RWPE1 (cell line): ENCODE measurements around the gene TRPM6.
A peak's percentile ranks its signal among the peaks of the same experiment; 100 is the strongest.

Source experiments
- CTCF ChIA-PET: fragments of 350-600 bp; sonication (Branson Sonifier 250); formaldehyde crosslinking; extraction: SDS; loops from one replicate; lab custom pipeline; 2021; lab: Yijun Ruan, JAX
- POLR2A ChIA-PET: fragments of 400-600 bp; formaldehyde crosslinking; extraction: SDS; loops from one replicate; lab custom pipeline; 2020; ENCODE audit warnings: antibody characterized with exemption; ENCODE audit not compliant: low non-redundant PET; lab: Yijun Ruan, JAX
- DNase-seq: peaks from one replicate; pipeline ENCODE4 v3.0.0; 2012; ENCODE audit warnings: low spot score
- H3K27ac ChIP-seq: fragments of 450-650 bp; 2 replicates; pipeline ENCODE4 v1.5.1; 2017
- TF ChIP-seq, protein P1 (sequence below): fragments of 450-650 bp; conservative IDR thresholded peaks from 2 replicates; pipeline ENCODE4 v1.5.1; 2017; ENCODE audit warnings: low read depth, mild to moderate bottlenecking

TRPM6 gene

DNA sequence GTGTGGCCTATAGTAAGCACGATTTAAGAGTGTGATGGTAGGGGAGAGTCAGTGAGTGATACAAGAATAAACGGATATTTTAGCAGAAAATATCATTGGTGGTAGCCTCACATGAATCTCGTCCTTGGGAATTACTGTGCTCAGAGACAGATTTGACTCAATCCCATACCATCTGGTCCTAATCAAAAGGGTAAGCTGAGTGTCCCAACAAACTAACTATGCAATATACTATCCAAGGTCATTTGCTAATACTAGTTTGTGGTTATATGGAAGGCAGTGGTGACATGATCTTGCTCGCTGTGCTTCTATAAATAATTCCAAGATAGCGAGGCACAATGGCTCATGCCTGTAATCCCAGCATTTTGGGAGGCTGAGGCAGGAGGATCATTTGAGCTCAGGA is 103.2 kb downstream of the TRPM6 start:
- ChIA-PET POLR2A (no interaction called here), CTCF (interaction anchor here (1.2 kb wide), 1 partner anchor 11 kb away, joined by 5 read pairs; no protein-coding TSS in a partner anchor)
- no peak overlapping the region for H3K27ac ChIP-seq
- DNase-seq, result no peak
- TF ChIP-seq, protein P1, sequence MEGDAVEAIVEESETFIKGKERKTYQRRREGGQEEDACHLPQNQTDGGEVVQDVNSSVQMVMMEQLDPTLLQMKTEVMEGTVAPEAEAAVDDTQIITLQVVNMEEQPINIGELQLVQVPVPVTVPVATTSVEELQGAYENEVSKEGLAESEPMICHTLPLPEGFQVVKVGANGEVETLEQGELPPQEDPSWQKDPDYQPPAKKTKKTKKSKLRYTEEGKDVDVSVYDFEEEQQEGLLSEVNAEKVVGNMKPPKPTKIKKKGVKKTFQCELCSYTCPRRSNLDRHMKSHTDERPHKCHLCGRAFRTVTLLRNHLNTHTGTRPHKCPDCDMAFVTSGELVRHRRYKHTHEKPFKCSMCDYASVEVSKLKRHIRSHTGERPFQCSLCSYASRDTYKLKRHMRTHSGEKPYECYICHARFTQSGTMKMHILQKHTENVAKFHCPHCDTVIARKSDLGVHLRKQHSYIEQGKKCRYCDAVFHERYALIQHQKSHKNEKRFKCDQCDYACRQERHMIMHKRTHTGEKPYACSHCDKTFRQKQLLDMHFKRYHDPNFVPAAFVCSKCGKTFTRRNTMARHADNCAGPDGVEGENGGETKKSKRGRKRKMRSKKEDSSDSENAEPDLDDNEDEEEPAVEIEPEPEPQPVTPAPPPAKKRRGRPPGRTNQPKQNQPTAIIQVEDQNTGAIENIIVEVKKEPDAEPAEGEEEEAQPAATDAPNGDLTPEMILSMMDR, result no peak

DNA sequence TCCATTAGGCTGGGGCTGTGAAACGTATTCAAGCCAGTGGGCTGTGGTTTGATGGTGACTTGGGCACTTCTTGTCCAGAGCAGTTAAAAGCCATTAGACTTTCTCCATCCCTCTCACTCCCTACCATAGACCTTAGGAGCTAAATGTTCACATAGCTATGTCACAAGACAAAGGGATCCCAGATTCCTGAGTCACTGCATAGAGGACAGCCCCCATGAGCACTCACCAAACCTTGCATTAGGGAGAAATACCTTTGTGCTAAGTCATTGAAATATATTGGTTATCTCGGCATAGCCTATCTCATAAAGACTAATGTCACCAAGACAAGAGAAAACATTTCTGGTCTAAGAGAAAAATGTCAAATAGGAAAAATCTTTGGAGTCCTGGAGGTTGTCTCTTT is 104.3 kb downstream of the TRPM6 start:
- TF ChIP-seq, protein P1, result no peak
- CTCF ChIA-PET, result interaction anchor here (0.6 to 1.4 kb wide), 4 partner anchors 10 to 197 kb away, joined by 3 to 7 read pairs (median 4); no protein-coding TSS in a partner anchor
- peak; percentile 30 for DNase-seq
- POLR2A ChIA-PET, result no interaction called here
- no peak overlapping the region for H3K27ac ChIP-seq

DNA sequence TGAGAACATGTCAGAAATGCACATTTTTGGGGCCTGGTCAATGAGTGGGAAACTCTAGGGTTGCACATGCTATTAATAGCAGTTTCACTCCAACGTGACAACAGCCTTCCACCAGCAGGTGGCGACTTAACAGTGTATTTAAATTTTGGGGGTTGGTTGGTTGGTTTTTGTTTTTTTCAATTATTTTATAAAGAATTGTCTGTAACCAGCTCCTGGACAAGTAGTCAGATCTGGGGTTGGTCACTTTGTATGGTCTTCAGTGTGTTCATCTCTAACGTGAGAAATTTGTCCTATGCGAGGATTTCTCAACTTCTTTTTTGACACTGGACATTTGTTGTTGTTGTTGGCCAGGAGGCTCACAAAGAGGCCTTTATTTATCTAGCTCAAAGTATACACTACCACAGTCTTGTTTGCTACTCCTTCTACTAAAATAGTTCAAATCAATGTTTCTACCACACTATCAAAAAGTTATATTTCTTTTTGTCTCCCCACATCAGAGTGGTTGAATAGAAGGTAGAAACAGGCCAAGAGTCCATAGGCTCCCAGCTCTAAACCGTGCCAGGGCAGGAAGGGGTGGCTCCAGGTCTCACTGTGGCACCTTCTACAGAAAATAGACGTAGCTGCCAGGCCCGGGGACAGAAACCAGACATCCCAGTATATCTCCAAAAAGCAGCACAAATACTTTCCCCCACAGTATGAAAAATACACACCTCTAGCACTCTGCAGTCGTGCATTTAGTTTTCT is 110.4 kb downstream of the TRPM6 start:
- ChIA-PET CTCF (interaction anchor here (0.5 to 1.5 kb wide), 13 partner anchors 10 to 1384 kb away, joined by 3 to 5 read pairs (median 3); partner anchors contain the start of gene C9orf40), POLR2A (no interaction called here)
- TF ChIP-seq, protein P1, result peak; percentile 76
- peak; percentile 51 for DNase-seq
- no peak overlapping the region for H3K27ac ChIP-seq

DNA sequence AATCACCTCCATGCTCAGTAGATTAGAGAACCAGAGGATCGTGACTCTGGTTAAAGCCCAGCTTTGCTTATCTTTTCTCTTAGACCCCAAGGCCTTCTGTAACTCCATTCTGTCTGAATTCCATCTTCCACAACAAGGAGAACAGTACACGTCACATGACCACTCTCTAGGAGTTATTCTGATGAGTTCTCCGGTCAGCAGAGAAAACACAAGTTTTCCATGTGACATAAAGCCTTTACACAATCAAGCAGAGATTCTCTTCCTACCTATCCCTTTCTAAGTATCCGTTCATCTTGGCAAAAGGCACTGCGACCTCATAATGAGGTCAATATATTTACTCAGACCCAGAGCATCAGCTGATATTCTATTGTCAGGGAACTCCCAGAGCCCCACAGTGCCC is 112.3 kb downstream of the TRPM6 start:
- POLR2A ChIA-PET, result no interaction called here
- CTCF ChIA-PET, result interaction anchor here (0.7 to 3.0 kb wide), 2 partner anchors 176 to 229 kb away, joined by 4 to 20 read pairs; partner anchors contain the start of gene C9orf40
- no peak for DNase-seq
- no peak overlapping the region for H3K27ac ChIP-seq
- TF ChIP-seq, protein P1, result no peak

DNA sequence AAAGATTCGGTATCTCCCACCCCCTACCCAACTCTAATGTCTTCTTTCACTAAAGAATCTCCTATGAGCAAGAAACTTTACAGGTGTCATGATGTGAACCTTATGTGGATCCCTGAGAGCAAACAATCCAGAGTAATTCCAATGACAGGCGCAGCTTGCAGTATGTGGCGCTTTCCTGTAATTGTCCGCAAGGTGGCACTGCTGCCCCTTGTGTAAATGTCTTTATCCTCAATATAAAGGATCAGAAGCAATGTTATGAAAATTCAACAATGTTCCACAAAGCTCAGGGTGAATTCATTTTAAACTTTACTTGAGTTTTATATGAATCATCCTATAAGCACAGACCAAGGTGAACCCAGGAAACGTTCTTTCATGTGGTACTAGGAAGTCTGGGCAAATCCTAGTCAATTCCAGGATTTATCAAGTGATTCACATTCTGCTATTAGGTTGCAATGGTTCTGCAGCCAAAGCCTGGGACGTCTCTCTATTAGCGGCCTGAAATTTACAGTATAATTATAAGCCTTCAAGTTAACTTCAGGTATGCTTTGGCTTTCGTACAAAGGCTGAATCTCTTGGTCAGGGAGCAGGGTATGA is 113.7 kb downstream of the TRPM6 start:
- TF ChIP-seq, protein P1, result peak; percentile 90
- ChIA-PET CTCF (interaction anchor here (0.5 to 3.0 kb wide), 46 partner anchors 9 to 1325 kb away, joined by 3 to 30 read pairs (median 4); partner anchors contain the start of genes C9orf40 and TRPM6), POLR2A (no interaction called here)
- DNase-seq, result peak; percentile 73
- no peak overlapping the region for H3K27ac ChIP-seq

DNA sequence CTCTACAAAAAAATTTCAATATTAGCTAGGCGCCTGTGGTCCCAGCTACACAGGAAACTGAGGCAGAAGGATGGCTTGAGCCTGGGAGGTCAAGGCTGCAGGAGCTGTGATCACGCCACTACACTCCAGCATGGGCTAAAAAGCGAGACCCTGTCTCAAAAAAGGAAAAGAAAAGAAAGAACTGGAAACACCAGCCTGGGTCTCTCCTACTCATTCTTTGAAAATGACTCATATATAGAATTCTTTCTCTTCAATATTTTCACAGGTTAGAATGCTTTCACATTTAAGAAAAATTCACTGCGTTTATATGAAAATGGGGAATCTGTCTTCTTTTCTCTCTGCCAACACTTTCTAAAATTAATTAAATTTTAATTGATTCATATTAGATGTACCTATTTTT is 115.6 kb downstream of the TRPM6 start:
- POLR2A ChIA-PET, result no interaction called here
- no peak overlapping the region for H3K27ac ChIP-seq
- no peak for DNase-seq
- CTCF ChIA-PET, result interaction anchor here (0.6 to 2.2 kb wide), 3 partner anchors 122 to 299 kb away, joined by 3 to 11 read pairs (median 4); no protein-coding TSS in a partner anchor
- TF ChIP-seq, protein P1, result no peak
